ENCODE results near the gene MOB1A. TPM values are rescaled to one million over a fixed set of nuclear protein-coding genes. Genes with fewer than 3 reads are reported as not detected.

The MOB1A gene
- total RNA-seq, 1 experiment from 2014 or later = 95.1 TPM

- Histone ChIP-seq H3K4me1 (ENCODE audit: insufficient read depth, low read length) (peaks cover 5% of the 10 kb centered on the region; the same call in 1 of the 2 replicates), H3K9me3 (ENCODE audit: control insufficient read depth, low read depth, low read length) (no peaks in the 10 kb centered on the region), H3K27ac (ENCODE audit: insufficient read length, low read depth, low read length) (no peak overlapping the region), H2BK5ac (ENCODE audit: insufficient read length, low read length) (no peak overlapping the region), H3K14ac (ENCODE audit: insufficient read depth, low read length) (no peak overlapping the region), H4K8ac (replicated peaks; ENCODE audit: insufficient read length, low read depth, low read length) (no peak overlapping the region), H3K23ac (ENCODE audit: insufficient read length, low read depth, low read length) (no peak overlapping the region), H3K79me1 (ENCODE audit: insufficient read depth, low read depth, low read length, poor library complexity, severe bottlenecking) (no peaks in the 10 kb centered on the region), H3K79me2 (ENCODE audit: insufficient read depth, low read length) (peaks cover 8% of the 10 kb centered on the region), H4K91ac (ENCODE audit: insufficient read length, low read depth, low read length) (no peak overlapping the region), H3T11ph (ENCODE audit: low read length) (no peak overlapping the region), H2BK12ac (ENCODE audit: insufficient read length, low read depth, low read length) (no peak overlapping the region), H3K27me3 (ENCODE audit: insufficient read depth, low read length) (no peaks in the 10 kb centered on the region), H2BK20ac (ENCODE audit: low read depth, low read length, poor library complexity, severe bottlenecking) (no peak overlapping the region), H2BK15ac (ENCODE audit: low read depth, low read length) (no peak overlapping the region), H4K20me1 (ENCODE audit: control insufficient read depth, insufficient read depth, insufficient read length) (no peaks in the 10 kb centered on the region), H4K5ac (ENCODE audit: insufficient read length, low read depth, low read length) (no peak overlapping the region), H3K4me2 (ENCODE audit: insufficient read depth, insufficient read length, low read length) (no peak overlapping the region), H3K18ac (ENCODE audit: insufficient read length, low read depth, low read length) (no peak overlapping the region), H2AFZ (ENCODE audit: low read length) (no peak overlapping the region), H2AK5ac (ENCODE audit: insufficient read length, low read length) (no peak overlapping the region), H3K9ac (ENCODE audit: extremely low read depth, insufficient read length, low read length) (no peak overlapping the region), H3K4ac (ENCODE audit: low read depth, low read length) (no peak overlapping the region), H2BK120ac (ENCODE audit: low read depth, low read length, poor library complexity, severe bottlenecking) (no peak overlapping the region), H3K56ac (ENCODE audit: insufficient read length, low read depth, low read length) (no peak overlapping the region), H3K23me2 (ENCODE audit: insufficient read length, low read depth, low read length, poor library complexity, severe bottlenecking) (peaks cover 2% of the 10 kb centered on the region)
- DNase-seq = no peak
- Mint-ChIP-seq H3K4me1 (peaks cover 23 to 24% of the 10 kb centered on the region in 2 experiments), H3K4me3 (no peak overlapping the region; a peak in 1 of 5 replicates), H3K27ac (no peak overlapping the region), H3K36me3 (ENCODE audit: insufficient read depth in 1 of 3, low read depth in 3 of 3) (peaks cover 8 to 10% (median 9%) of the 10 kb centered on the region in 3 experiments; a peak in 6 of 7 replicates), H3K9me3 (peaks cover 2 to 3% of the 10 kb centered on the region in 2 experiments; a peak in 4 of 5 replicates), H3K27me3 (ENCODE audit: low read depth) (peaks cover 6% of the 10 kb centered on the region)
- no peak for TF ChIP-seq CTCF (conservative IDR thresholded peaks at IDR 0.05)
- WGBS (ENCODE audit: extremely low coverage, insufficient read length, low lambda C conversion rate) = no CpG with 5 or more reads among the region's 1 CpG
Measured at GRCh38 chr2:74194799-74195198, 16.1 kb upstream of the MOB1A start.

All from H9 (cell line).